Colonic mucosa (tissue), 4 donors: Measurements from ENCODE around the gene SLC30A2. TPM values are rescaled to one million over a fixed set of nuclear protein-coding genes. Genes with fewer than 3 reads are reported as not detected.
A peak's percentile ranks its signal among the peaks of the same experiment; 100 is the strongest.

Experiments used
- DNase-seq: peaks from one replicate; pipeline ENCODE4 v3.0.0-alpha.2; 2020
- H3K27ac ChIP-seq: fragments of 200-600 bp; one replicate; pipeline ENCODE4 v1.8.0; 2021
- H3K27me3 ChIP-seq: fragments of 200-600 bp; one replicate; pipeline ENCODE4 v1.8.0; 2021
- H3K36me3 ChIP-seq: fragments of 200-600 bp; one replicate; pipeline ENCODE4 v1.8.0; 2021
- H3K4me1 ChIP-seq: fragments of 200-600 bp; one replicate; pipeline ENCODE4 v1.8.0; 2021; ENCODE audit warnings: mild to moderate bottlenecking
- H3K4me3 ChIP-seq: fragments of 200-600 bp; one replicate; pipeline ENCODE4 v1.8.0; 2021
- H3K9ac ChIP-seq, 2 donors: one replicate each; pipeline ENCODE4 v1.7.0; 2013; ENCODE audit warnings: control low read depth in 2 of 2, low read depth in 2 of 2, low read length in 2 of 2
- H3K9me3 ChIP-seq: fragments of 200-600 bp; one replicate; pipeline ENCODE4 v1.8.0; 2021
- intact Hi-C: fragments of 100-400 bp; cut with DNase I; formaldehyde crosslinking; loops from one replicate; pipeline ENCODE4 v1.14.1; 2022
- total RNA-seq, 2 donors: library from RNA; stranded (reverse); fragmentation: NEBNext Ultra II Directional in 1 of 2; extraction: Animal tissue kit (Norgen Biotek cat#: 25700) in 1 of 2; gene quantifications; one replicate each; pipeline ENCODE4 v1.2.1, GENCODE V29; 2021
- TF ChIP-seq, protein P1 (sequence below): fragments of 200-600 bp; IDR thresholded peaks from one replicate; pipeline ENCODE4 v1.8.0; 2022; ENCODE audit warnings: antibody characterized with exemption, mild to moderate bottlenecking
- donor health status: healthy.
- donor health status: DM: no; HTN: no; CAD: no.
- donor health status: DM: no; HTN: no; CAD: no.

SLC30A2 gene
- total RNA-seq, 2 donors from 2014 or later: 0.27 to 0.42 TPM

DNA sequence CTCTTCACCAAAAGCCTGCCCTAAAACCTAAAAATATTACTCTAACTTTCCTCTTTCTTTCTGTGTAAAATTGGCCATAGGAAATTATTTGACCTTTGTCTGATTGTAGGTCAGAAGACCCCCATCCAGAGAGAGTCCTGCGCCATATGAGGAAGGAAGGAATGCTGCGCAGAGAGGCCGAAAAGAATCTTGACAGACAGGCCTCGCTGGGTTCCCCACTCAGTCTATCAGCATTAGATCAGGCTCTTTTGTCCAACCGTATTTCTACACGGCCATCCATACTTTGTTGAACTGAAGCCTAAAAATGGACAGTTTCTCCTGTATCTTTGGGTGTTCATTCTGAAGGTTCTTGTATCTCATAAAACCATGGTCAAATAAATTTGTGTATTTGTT lies 4.3 kb upstream of the SLC30A2 start:
- intact Hi-C loops: no loop called here
- Histone ChIP-seq H3K27ac (no peak overlapping the region), H3K27me3 (peaks cover 21% of the 10 kb centered on the region)

DNA sequence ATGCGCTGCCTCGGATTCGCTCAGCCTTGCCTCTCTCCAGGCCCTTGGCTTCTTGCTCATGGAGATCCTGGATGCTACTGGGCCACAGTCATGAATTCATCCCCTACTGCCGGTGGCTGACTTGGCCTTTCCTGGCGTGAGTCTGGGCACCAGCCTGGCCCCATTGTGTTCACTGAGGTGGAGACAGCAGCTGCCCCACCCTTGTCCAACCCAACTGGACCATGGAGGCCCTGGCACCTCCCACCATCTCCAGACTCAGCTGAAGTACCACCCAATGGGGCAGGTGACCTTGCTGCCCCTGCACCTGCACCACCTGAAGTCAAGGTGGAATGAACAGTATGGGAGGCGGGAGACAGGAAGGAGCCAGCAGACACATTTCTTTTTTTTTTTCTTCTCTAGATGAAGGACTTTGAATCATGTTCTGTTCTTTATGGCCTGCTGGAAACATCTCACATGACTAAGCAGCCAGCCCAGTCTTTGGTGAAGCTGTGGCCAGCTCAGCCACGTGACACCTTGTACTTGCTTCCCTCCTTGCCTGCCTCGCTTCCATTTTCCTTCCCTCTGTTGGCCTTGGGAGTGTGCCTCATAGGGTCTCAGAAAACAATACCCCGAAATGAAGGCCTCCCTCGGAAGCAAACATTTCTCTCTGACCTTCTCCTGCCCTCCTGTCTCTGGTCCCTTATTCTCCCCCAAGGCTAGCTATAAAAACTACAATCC lies 3.8 kb upstream of the SLC30A2 start:
- Histone ChIP-seq H3K27me3 (peaks cover 25% of the 10 kb centered on the region), H3K36me3 (no peaks in the 10 kb centered on the region), H3K4me3 (no peak overlapping the region), H3K27ac (no peak overlapping the region), H3K4me1 (peaks cover 4% of the 10 kb centered on the region), H3K9ac (no peak overlapping the region), H3K9me3 (no peaks in the 10 kb centered on the region)
- TF ChIP-seq, protein P1, sequence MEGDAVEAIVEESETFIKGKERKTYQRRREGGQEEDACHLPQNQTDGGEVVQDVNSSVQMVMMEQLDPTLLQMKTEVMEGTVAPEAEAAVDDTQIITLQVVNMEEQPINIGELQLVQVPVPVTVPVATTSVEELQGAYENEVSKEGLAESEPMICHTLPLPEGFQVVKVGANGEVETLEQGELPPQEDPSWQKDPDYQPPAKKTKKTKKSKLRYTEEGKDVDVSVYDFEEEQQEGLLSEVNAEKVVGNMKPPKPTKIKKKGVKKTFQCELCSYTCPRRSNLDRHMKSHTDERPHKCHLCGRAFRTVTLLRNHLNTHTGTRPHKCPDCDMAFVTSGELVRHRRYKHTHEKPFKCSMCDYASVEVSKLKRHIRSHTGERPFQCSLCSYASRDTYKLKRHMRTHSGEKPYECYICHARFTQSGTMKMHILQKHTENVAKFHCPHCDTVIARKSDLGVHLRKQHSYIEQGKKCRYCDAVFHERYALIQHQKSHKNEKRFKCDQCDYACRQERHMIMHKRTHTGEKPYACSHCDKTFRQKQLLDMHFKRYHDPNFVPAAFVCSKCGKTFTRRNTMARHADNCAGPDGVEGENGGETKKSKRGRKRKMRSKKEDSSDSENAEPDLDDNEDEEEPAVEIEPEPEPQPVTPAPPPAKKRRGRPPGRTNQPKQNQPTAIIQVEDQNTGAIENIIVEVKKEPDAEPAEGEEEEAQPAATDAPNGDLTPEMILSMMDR: no peak
- peak; percentile 61 for DNase-seq
- intact Hi-C loops: no loop called here

More for the DNA sequence above, 4.3 kb upstream of the SLC30A2 start:
- H3K9me3 ChIP-seq: no peaks in the 10 kb centered on the region
- no peak for DNase-seq
- H3K36me3 ChIP-seq: no peaks in the 10 kb centered on the region
- no peak overlapping the region for H3K4me3 ChIP-seq
- no peak overlapping the region for H3K9ac ChIP-seq
- H3K4me1 ChIP-seq: peaks cover 4% of the 10 kb centered on the region
- TF ChIP-seq, protein P1: no peak

DNA sequence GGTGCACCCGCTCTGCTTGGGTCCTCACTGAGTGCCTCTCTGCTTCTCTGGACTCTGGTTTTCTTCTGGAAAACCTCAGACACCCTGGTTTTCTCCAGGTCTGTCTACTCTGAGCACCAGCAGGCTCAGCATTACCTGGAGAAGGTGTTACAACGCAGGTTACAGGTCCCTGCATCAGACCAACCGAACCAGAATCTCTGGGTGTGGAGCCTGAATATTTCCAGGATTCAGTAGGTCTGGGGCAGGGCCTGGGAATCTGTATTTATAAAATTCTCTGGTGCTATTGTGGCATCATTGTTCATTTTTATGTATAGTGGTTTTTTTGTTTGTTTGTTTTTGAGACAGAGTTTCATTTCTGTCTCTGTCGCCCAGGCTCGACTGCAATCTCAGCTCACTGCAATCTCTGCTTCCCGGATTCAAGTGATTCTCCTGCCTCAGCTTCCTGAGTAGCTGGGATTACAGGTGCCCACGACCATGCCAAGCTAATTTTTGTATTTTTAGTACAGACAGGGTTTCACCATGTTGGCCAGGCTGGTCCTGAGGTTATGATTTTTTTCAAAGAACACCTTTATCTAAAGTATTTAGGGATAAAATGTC lies 1.5 kb upstream of the SLC30A2 start:
- H3K27me3 ChIP-seq: peaks cover 27% of the 10 kb centered on the region
- no peaks in the 10 kb centered on the region for H3K9me3 ChIP-seq
- H3K9ac ChIP-seq: no peak overlapping the region
- no peak for DNase-seq
- no peak overlapping the region for H3K27ac ChIP-seq
- H3K36me3 ChIP-seq: no peaks in the 10 kb centered on the region
- H3K4me1 ChIP-seq: peaks cover 4% of the 10 kb centered on the region
- TF ChIP-seq, protein P1: no peak
- H3K4me3 ChIP-seq: no peak overlapping the region
- intact Hi-C loops: no loop called here

DNA sequence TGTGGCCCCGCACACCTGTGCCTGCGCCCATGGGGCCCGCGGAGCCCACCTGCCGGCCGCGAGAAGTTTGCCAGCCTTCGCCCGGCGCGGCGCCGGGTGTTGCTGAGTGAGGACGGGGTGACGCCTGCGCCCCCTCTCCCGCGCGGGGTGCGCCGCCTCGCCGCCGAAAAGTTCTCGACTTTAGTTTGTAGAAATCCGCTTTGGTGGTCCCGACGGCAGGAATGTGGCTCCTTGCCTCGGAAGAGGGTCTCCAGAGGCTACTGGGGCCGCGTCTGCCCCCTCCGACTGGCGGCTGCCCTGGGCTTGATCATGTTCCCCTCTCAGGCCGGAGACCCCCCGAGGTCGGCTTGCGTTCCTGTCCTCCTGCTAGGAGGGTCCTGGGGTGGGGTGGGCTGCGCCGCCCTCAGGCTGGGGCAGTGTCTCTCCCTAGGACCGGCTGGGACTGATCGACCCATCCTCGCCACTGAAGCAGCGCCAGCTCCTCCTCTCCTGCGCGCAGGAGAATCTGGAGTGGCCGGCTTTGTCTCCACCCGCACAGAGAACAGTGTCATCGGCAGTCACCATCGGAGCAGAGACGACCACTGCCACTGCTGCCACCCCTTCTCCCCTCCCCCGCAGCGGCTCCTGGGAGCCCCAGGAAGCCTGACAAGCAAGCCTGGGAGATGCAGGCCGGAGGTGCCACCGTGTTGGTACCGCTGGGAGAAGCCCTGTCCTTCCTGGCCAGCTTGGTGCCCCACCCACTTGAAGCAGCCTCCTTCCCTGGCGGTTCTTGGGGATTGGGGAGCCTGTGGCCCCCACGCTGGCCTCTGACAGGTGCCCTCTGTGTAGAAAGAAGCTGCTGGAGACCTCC lies 553 bp upstream of the SLC30A2 start:
- Histone ChIP-seq H3K4me3 (no peak overlapping the region), H3K9ac (no peak overlapping the region), H3K27ac (no peak overlapping the region), H3K36me3 (no peaks in the 10 kb centered on the region), H3K27me3 (peaks cover 27% of the 10 kb centered on the region), H3K4me1 (peaks cover 4% of the 10 kb centered on the region), H3K9me3 (no peaks in the 10 kb centered on the region)
- intact Hi-C loops: no loop called here
- TF ChIP-seq, protein P1: no peak
- no peak for DNase-seq

DNA sequence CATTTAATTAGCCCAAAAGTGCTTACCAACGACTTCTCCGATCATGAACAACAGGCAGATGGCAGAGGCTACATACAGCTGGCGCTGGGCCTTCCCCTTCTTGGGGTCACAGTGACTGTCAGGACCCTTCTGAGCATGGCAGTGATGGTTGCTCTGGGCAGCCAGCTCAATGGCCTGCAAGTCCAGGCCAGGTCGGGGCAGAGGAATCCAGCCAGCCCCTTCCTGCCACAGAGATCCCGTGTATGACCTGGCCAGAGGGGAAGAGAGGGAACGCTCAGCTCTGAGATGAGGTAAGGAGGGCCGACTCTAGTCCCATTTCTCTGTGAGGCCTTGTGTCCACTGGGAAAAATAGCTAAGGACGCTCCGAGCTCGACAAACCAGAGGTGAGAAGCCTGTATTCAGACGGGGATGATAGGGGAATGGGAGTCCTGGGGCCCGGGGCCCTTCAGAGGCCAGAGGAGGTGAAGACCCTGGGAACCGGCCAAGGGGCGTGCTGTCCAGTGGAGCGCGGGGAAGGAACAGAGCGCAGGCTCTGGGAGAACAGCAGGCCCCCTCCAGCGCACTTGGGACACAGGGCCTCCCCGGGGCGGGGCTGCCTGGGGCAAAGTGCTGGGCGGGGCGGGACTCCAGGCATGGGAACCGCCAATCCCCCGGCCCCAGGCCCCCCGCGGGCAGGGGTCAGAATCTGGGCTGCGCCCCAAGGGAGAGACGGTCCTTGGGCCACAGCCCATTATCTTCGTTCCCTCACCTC lies 772 bp downstream of the SLC30A2 start:
- Histone ChIP-seq H3K9ac (no peak overlapping the region), H3K27ac (no peak overlapping the region)

More for the DNA sequence above, 772 bp downstream of the SLC30A2 start:
- TF ChIP-seq, protein P1: no peak
- no peak overlapping the region for H3K4me3 ChIP-seq
- H3K27me3 ChIP-seq: peaks cover 27% of the 10 kb centered on the region
- intact Hi-C loops: no loop called here
- no peak for DNase-seq
- H3K9me3 ChIP-seq: no peaks in the 10 kb centered on the region
- H3K36me3 ChIP-seq: no peaks in the 10 kb centered on the region
- H3K4me1 ChIP-seq: peaks cover 4% of the 10 kb centered on the region
